HCT116 (cell line): ENCODE results near the gene FAM222B. TPM values are rescaled to one million over a fixed set of nuclear protein-coding genes. Genes with fewer than 3 reads are reported as not detected.

Experiments used
- ATAC-seq: fragments of 200-7000 bp; cut with Tn5 transposase; 2 replicates; pipeline ENCODE4 v1.9.1; 2020; ENCODE audit warnings: mild to moderate bottlenecking, moderate library complexity
- BruUV-seq: library from RNA; stranded (reverse); fragments of 400-500 nt; replicated peaks from 2 replicates; lab custom pipeline; 2021; lab: Mats Ljungman, UMichigan
- CTCF ChIA-PET: fragments of 300-600 bp; sonication (Branson Sonifier 250); formaldehyde crosslinking; loops from one replicate; lab custom pipeline; 2021; ENCODE audit warnings: antibody characterized with exemption; lab: Charles Lee
- POLR2A ChIA-PET: fragments of 300-600, 350-600 bp; sonication (Branson Sonifier 250); formaldehyde crosslinking; loops from one replicate; lab custom pipeline; 2021; ENCODE audit warnings: antibody characterized with exemption; lab: Charles Lee
- RAD21 ChIA-PET, 2 experiments: fragments of 300-600 bp; sonication (Branson Sonifier 250); formaldehyde crosslinking; loops; one replicate each; lab custom pipeline; 2023; ENCODE audit warnings: low total read pairs in 2 of 2; ENCODE audit not compliant: uncharacterized antibody in 2 of 2, unreplicated experiment in 2 of 2, low non-redundant PET in 1 of 2; lab: Charles Lee
- DNase-seq: peaks from one replicate; pipeline ENCODE4 v3.0.0-alpha.2; 2010; ENCODE audit warnings: low read depth, low spot score
- H2AFZ ChIP-seq: fragments of 200-600 bp; shearing (Covaris generic), sonication (generic); 2 replicates; pipeline ENCODE4 v1.6.1; 2017; ENCODE audit warnings: low read depth, mixed run types, mixed read lengths, antibody characterized with exemption, low read length; ENCODE audit not compliant: poor library complexity, severe bottlenecking
- H3K27ac ChIP-seq: 2 replicates; pipeline ENCODE4 v1.5.1; 2012; ENCODE audit warnings: low read depth, low read length
- H3K27me3 ChIP-seq: fragments of 200-600 bp; sonication (generic); 2 replicates; pipeline ENCODE4 v1.6.1; 2016; ENCODE audit warnings: mixed run types, low read length, mixed read lengths; ENCODE audit not compliant: insufficient read depth
- H3K36me3 ChIP-seq, 2 experiments: fragments of 200-500 bp in 1 of 2; fragments of 200-600 bp in 1 of 2; sonication (Bioruptor generic) in 1 of 2; sonication (generic) in 1 of 2; 2 replicates each; pipeline versions ENCODE4 v1.5.1 to v1.6.1; 2014 to 2016; ENCODE audit warnings: low read length in 2 of 2, inconsistent platforms in 1 of 2, mixed read lengths in 1 of 2, mixed run types in 1 of 2; ENCODE audit not compliant: insufficient read depth in 2 of 2, control insufficient read depth in 1 of 2
- H3K4me1 ChIP-seq, 2 experiments: fragments of 200-600 bp in 1 of 2; sonication (generic) in 1 of 2; 2 replicates each; pipeline versions ENCODE4 v1.5.1 to v1.6.1; 2012 to 2017; ENCODE audit warnings: low read length in 2 of 2, inconsistent platforms in 1 of 2, mild to moderate bottlenecking in 1 of 2, mixed read lengths in 1 of 2, mixed run types in 1 of 2, moderate library complexity in 1 of 2; ENCODE audit not compliant: insufficient read depth in 2 of 2, control insufficient read depth in 1 of 2
- H3K4me2 ChIP-seq: fragments of 200-600 bp; sonication (generic); 2 replicates; pipeline ENCODE4 v1.6.1; 2017; ENCODE audit warnings: mixed run types, low read length, mixed read lengths
- H3K4me3 ChIP-seq, 2 experiments: fragments of 200-600 bp in 1 of 2; sonication (generic) in 1 of 2; replicated peaks in 1 of 2; 2 replicates each; pipeline ENCODE4 v1.5.1; 2011 to 2016; ENCODE audit warnings: low read length in 2 of 2, control low read depth in 1 of 2, low read depth in 1 of 2, mild to moderate bottlenecking in 1 of 2, mixed read lengths in 1 of 2, mixed run types in 1 of 2
- H3K79me2 ChIP-seq: fragments of 200-600 bp; sonication (generic); 2 replicates; pipeline ENCODE4 v1.6.1; 2017; ENCODE audit warnings: mild to moderate bottlenecking, mixed run types, low read length, moderate library complexity, mixed read lengths; ENCODE audit not compliant: insufficient read depth
- H3K9ac ChIP-seq: fragments of 200-600 bp; sonication (generic); 2 replicates; pipeline ENCODE4 v1.6.1; 2016; ENCODE audit warnings: low read length, mixed read lengths
- H3K9me2 ChIP-seq: fragments of 200-600 bp; sonication (generic), shearing (Covaris generic); 2 replicates; pipeline ENCODE4 v1.6.1; 2017; ENCODE audit warnings: mixed run types, mild to moderate bottlenecking, moderate library complexity; ENCODE audit not compliant: insufficient read depth
- H3K9me3 ChIP-seq, 2 experiments: fragments of 200-500 bp in 1 of 2; fragments of 200-600 bp in 1 of 2; sonication (Bioruptor generic) in 1 of 2; sonication (generic) in 1 of 2; 2 replicates each; pipeline ENCODE4 v1.6.1; 2014 to 2017; ENCODE audit warnings: low read length in 2 of 2, mixed read lengths in 2 of 2, inconsistent platforms in 1 of 2, low read depth in 1 of 2, mild to moderate bottlenecking in 1 of 2, mixed run types in 1 of 2, moderate library complexity in 1 of 2; ENCODE audit not compliant: control insufficient read depth in 1 of 2, insufficient read depth in 1 of 2
- H4K20me1 ChIP-seq: fragments of 200-600 bp; sonication (generic), shearing (Covaris generic); 2 replicates; pipeline ENCODE4 v1.6.1; 2017; ENCODE audit warnings: mixed run types, mild to moderate bottlenecking, moderate library complexity; ENCODE audit not compliant: insufficient read depth
- JUND ChIP-seq: IDR thresholded peaks from 2 replicates; pipeline ENCODE4 v1.6.1; 2012
- POLR2AphosphoS5 ChIP-seq: IDR thresholded peaks from 2 replicates; pipeline ENCODE4 v1.6.1; 2011; ENCODE audit warnings: mild to moderate bottlenecking, low read depth, low read length, moderate library complexity
- SP1 ChIP-seq: IDR thresholded peaks from 2 replicates; pipeline ENCODE4 v1.6.1; 2012; ENCODE audit warnings: low read depth
- SRF ChIP-seq: IDR thresholded peaks from 2 replicates; pipeline ENCODE4 v1.6.1; 2012; ENCODE audit warnings: low read depth
- ZFX ChIP-seq: fragments of 450-650 bp; IDR thresholded peaks from 2 replicates; pipeline ENCODE4 v1.6.1; 2017
- intact Hi-C: fragments of 100-400 bp; cut with micrococcal nuclease; formaldehyde crosslinking; loops from 2 replicates; pipeline ENCODE4 v1.10.0; 2022
- total RNA-seq: library from RNA; stranded (reverse); gene quantifications from one replicate; pipeline ENCODE4 v1.2.1, GENCODE V29; 2021; ENCODE audit not compliant: unreplicated experiment

The FAM222B gene
- total RNA-seq, 1 experiment from 2014 or later, result 22.7 TPM

GRCh38 chr17:28716740-28717577, 125.6 kb downstream of the FAM222B start:
- intact Hi-C loops, result no loop called here
- RAD21 ChIA-PET, result no interaction called here
- BruUV-seq, result no TSS peak

DNA sequence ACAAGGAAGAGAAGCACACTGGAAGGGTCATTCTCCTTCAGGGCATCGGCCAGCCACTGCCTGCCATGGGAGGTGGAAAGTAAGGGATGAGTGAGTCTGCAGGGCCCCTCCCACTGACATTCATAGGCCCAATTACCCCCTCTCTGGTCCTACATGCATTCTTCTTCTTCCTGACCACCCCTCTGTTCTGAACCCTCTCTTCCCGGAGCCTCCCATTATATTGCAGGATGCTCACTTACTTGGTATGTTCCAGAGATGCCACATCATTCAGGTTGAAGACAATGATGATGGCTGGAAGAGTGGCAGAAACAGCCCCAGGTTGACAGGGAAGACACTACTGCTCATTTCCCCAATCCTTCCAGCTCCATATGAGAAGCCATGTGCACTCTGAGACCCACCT, 127.4 kb downstream of the FAM222B start:
- H3K36me3 ChIP-seq, result peaks cover 0 to 1% of the 10 kb centered on the region in 2 experiments; a peak in 1 of 4 replicates
- CTCF ChIA-PET, result no interaction called here
- RAD21 ChIA-PET, result no interaction called here
- H3K4me3 ChIP-seq, result no peak overlapping the region
- ATAC-seq (no peak), DNase-seq (no peak)
- no peak overlapping the region for H2AFZ ChIP-seq
- no peaks in the 10 kb centered on the region for H3K9me2 ChIP-seq
- H4K20me1 ChIP-seq, result no peaks in the 10 kb centered on the region
- H3K9me3 ChIP-seq, result no peaks in the 10 kb centered on the region
- intact Hi-C loops, result no loop called here
- H3K9ac ChIP-seq, result no peak overlapping the region
- H3K27ac ChIP-seq, result no peak overlapping the region
- no peaks in the 10 kb centered on the region for H3K27me3 ChIP-seq
- TF ChIP-seq JUND, result no peak
- TF ChIP-seq SRF, result no peak
- TF ChIP-seq SP1, result no peak
- TF ChIP-seq, all 23 proteins: peak for 0
- H3K79me2 ChIP-seq, result peaks cover 4% of the 10 kb centered on the region
- no peak overlapping the region for H3K4me2 ChIP-seq
- POLR2A ChIA-PET, result no interaction called here
- peaks cover 17 to 32% of the 10 kb centered on the region in 2 experiments for H3K4me1 ChIP-seq
- no TSS peak for BruUV-seq

More at GRCh38 chr17:28716740-28717577, 125.6 kb downstream of the FAM222B start:
- Histone ChIP-seq H3K36me3 (peaks cover 8 to 18% of the 10 kb centered on the region in 2 experiments; a peak in 3 of 4 replicates), H3K79me2 (peaks cover 22% of the 10 kb centered on the region), H3K9ac (no peak overlapping the region), H3K9me3 (no peaks in the 10 kb centered on the region), H4K20me1 (no peaks in the 10 kb centered on the region), H3K9me2 (no peaks in the 10 kb centered on the region), H2AFZ (no peak overlapping the region), H3K4me3 (no peak overlapping the region), H3K27ac (no peak overlapping the region; the same call in 1 of the 2 replicates), H3K4me1 (peaks cover 14 to 24% of the 10 kb centered on the region in 2 experiments; a peak in 3 of 4 replicates), H3K27me3 (no peaks in the 10 kb centered on the region), H3K4me2 (no peak overlapping the region)
- DNase-seq (no peak), ATAC-seq (no peak)
- CTCF ChIA-PET, result no interaction called here
- TF ChIP-seq POLR2AphosphoS5 (no peak), ZFX (peak; percentile 89; the same call in 1 of the 2 replicates)
- POLR2A ChIA-PET, result no interaction called here
